Mesothelial cell of epicardium (in vitro differentiated cells): Measurements from ENCODE around the gene CENPV. TPM values are rescaled to one million over a fixed set of nuclear protein-coding genes. Genes with fewer than 3 reads are reported as not detected.

ENCODE experiments used
- DNase-seq, 2 experiments: peaks; one replicate each; pipeline ENCODE4 v3.0.0; 2021; ENCODE audit warnings: low spot score in 2 of 2; ENCODE audit not compliant: unreplicated experiment in 2 of 2
- H3K27ac Mint-ChIP-seq: 2 replicates; pipeline ENCODE4 v1.8.0; 2021; ENCODE audit warnings: mixed read lengths
- H3K27me3 Mint-ChIP-seq: 2 replicates; pipeline ENCODE4 v1.8.0; 2021; ENCODE audit warnings: low read depth, mixed read lengths
- H3K36me3 Mint-ChIP-seq: 2 replicates; pipeline ENCODE4 v1.8.0; 2021; ENCODE audit warnings: mixed read lengths
- H3K4me1 Mint-ChIP-seq: 2 replicates; pipeline ENCODE4 v1.8.0; 2021; ENCODE audit warnings: mixed read lengths
- H3K4me3 Mint-ChIP-seq: 2 replicates; pipeline ENCODE4 v1.8.0; 2021; ENCODE audit warnings: mild to moderate bottlenecking, moderate library complexity, mixed read lengths
- H3K9me3 Mint-ChIP-seq: 2 replicates; pipeline ENCODE4 v1.8.0; 2021; ENCODE audit warnings: mixed read lengths
- CTCF ChIP-seq: fragments of 200-600 bp; sonication (generic); IDR thresholded peaks from one replicate; pipeline ENCODE4 v1.5.0; 2021; ENCODE audit warnings: antibody characterized with exemption; ENCODE audit not compliant: unreplicated experiment
- total RNA-seq: library from RNA; stranded (reverse); gene quantifications from 3 replicates; pipeline ENCODE4 v1.2.1, GENCODE V29; 2021

Gene CENPV
- total RNA-seq, 1 donor from 2014 or later = 102 TPM

GRCh38 chr17:16384557-16384956 lies 31.3 kb upstream of the CENPV start:
- TF ChIP-seq CTCF = no peak
- DNase-seq = no peak
- Mint-ChIP-seq H3K4me1 (peaks cover 41% of the 10 kb centered on the region), H3K9me3 (no peaks in the 10 kb centered on the region), H3K27ac (peak overlapping the region; percentile 56), H3K4me3 (no peak overlapping the region), H3K36me3 (peaks cover 26% of the 10 kb centered on the region), H3K27me3 (no peaks in the 10 kb centered on the region)

- peaks cover 44% of the 10 kb centered on the region for H3K4me1 Mint-ChIP-seq
- H3K27ac Mint-ChIP-seq = peak overlapping the region; percentile 66
- H3K36me3 Mint-ChIP-seq = peaks cover 26% of the 10 kb centered on the region
- no peaks in the 10 kb centered on the region for H3K27me3 Mint-ChIP-seq
- no peak for DNase-seq
- H3K4me3 Mint-ChIP-seq = peak overlapping the region; percentile 94
- H3K9me3 Mint-ChIP-seq = no peaks in the 10 kb centered on the region
- TF ChIP-seq CTCF = no peak
Measured at GRCh38 chr17:16383772-16384287, 30.6 kb upstream of the CENPV start.

- peak overlapping the region; percentile 94 for H3K4me3 Mint-ChIP-seq
Measured at GRCh38 chr17:16383216-16383615, 29.9 kb upstream of the CENPV start.

GRCh38 chr17:16381496-16381820 lies 28.2 kb upstream of the CENPV start:
- TF ChIP-seq CTCF = no peak
- Mint-ChIP-seq H3K4me3 (peak overlapping the region; percentile 94), H3K27me3 (no peaks in the 10 kb centered on the region), H3K36me3 (peaks cover 26% of the 10 kb centered on the region), H3K27ac (peak overlapping the region; percentile 99), H3K9me3 (no peaks in the 10 kb centered on the region), H3K4me1 (peaks cover 36% of the 10 kb centered on the region)
- no peak for DNase-seq

More at GRCh38 chr17:16383216-16383615, 29.9 kb upstream of the CENPV start:
- peaks cover 26% of the 10 kb centered on the region for H3K36me3 Mint-ChIP-seq
- no peak for TF ChIP-seq CTCF
- no peaks in the 10 kb centered on the region for H3K9me3 Mint-ChIP-seq
- peak overlapping the region; percentile 66 for H3K27ac Mint-ChIP-seq
- H3K27me3 Mint-ChIP-seq = no peaks in the 10 kb centered on the region
- DNase-seq = no peak
- H3K4me1 Mint-ChIP-seq = peaks cover 44% of the 10 kb centered on the region

GRCh38 chr17:16380640-16381495 lies 27.6 kb upstream of the CENPV start, which contains the start of gene UBB:
Gene UBB, plus strand, starts transcription at chr17:16381091. Its CDS starts 817 bp downstream, at chr17:16381908.
- no peaks in the 10 kb centered on the region for H3K27me3 Mint-ChIP-seq
- H3K36me3 Mint-ChIP-seq = peaks cover 26% of the 10 kb centered on the region
- no peaks in the 10 kb centered on the region for H3K9me3 Mint-ChIP-seq
- DNase-seq = peak; percentile 93 to 96
- H3K27ac Mint-ChIP-seq = peak within 1 kb of the TSS; percentile 99
- TF ChIP-seq CTCF = no peak
- peak within 1 kb of the TSS; percentile 94 for H3K4me3 Mint-ChIP-seq
- peaks cover 36% of the 10 kb centered on the region for H3K4me1 Mint-ChIP-seq
